Osteocyte (in vitro differentiated cells): Measurements from ENCODE around the gene IER5L. TPM values are rescaled to one million over a fixed set of nuclear protein-coding genes. Genes with fewer than 3 reads are reported as not detected.
"Not testable (repeated sequence)": the region's sequence is repeated elsewhere in the genome, so short reads cannot be mapped to it uniquely, and the experiment has no call there.

Experiments
- DNase-seq: peaks from one replicate; pipeline ENCODE4 v3.0.0; 2021; ENCODE audit warnings: mixed read lengths; ENCODE audit not compliant: unreplicated experiment; ENCODE audit errors: extremely low spot score
- H3K27ac Mint-ChIP-seq: one replicate; pipeline ENCODE4 v1.8.0; 2021; ENCODE audit warnings: mild to moderate bottlenecking, mixed read lengths; ENCODE audit not compliant: unreplicated experiment
- H3K27me3 Mint-ChIP-seq: one replicate; pipeline ENCODE4 v1.8.0; 2021; ENCODE audit warnings: mixed read lengths; ENCODE audit not compliant: unreplicated experiment
- H3K36me3 Mint-ChIP-seq: one replicate; pipeline ENCODE4 v1.8.0; 2021; ENCODE audit warnings: mixed read lengths; ENCODE audit not compliant: unreplicated experiment
- H3K4me1 Mint-ChIP-seq: one replicate; pipeline ENCODE4 v1.8.0; 2021; ENCODE audit warnings: mixed read lengths; ENCODE audit not compliant: unreplicated experiment
- H3K4me3 Mint-ChIP-seq: one replicate; pipeline ENCODE4 v1.8.0; 2021; ENCODE audit warnings: mild to moderate bottlenecking, moderate library complexity, mixed read lengths; ENCODE audit not compliant: unreplicated experiment
- H3K9me3 Mint-ChIP-seq: one replicate; pipeline ENCODE4 v1.8.0; 2021; ENCODE audit warnings: mixed read lengths; ENCODE audit not compliant: unreplicated experiment
- CTCF ChIP-seq: fragments of 200-600 bp; sonication (generic); IDR thresholded peaks from 2 replicates; pipeline ENCODE4 v1.5.0; 2021; ENCODE audit warnings: antibody characterized with exemption, mild to moderate bottlenecking, moderate library complexity
- total RNA-seq: library from RNA; stranded (reverse); gene quantifications from 2 replicates; pipeline ENCODE4 v1.2.1, GENCODE V29; 2021

IER5L gene
- total RNA-seq, 1 donor from 2014 or later: 60.8 TPM

GRCh38 chr9:129166623-129167557 lies 11.2 kb downstream of the IER5L start:
- DNase-seq: no peak
- Mint-ChIP-seq H3K9me3 (no peaks in the 10 kb centered on the region), H3K36me3 (no peaks in the 10 kb centered on the region), H3K4me1 (peaks cover 37% of the 10 kb centered on the region), H3K27ac (peak overlapping the region; percentile 96), H3K27me3 (no peaks in the 10 kb centered on the region), H3K4me3 (peak overlapping the region; percentile 51)
- TF ChIP-seq CTCF: no peak

- Mint-ChIP-seq H3K9me3 (no peaks in the 10 kb centered on the region), H3K36me3 (no peaks in the 10 kb centered on the region), H3K4me1 (peaks cover 30% of the 10 kb centered on the region), H3K27me3 (no peaks in the 10 kb centered on the region), H3K27ac (no peak overlapping the region), H3K4me3 (no peak overlapping the region)
- TF ChIP-seq CTCF: no peak
- DNase-seq: no peak
Measured at GRCh38 chr9:129165198-129165597, 12.9 kb downstream of the IER5L start.

GRCh38 chr9:129164246-129164930 lies 13.7 kb downstream of the IER5L start:
- H3K27ac Mint-ChIP-seq: no peak overlapping the region
- H3K9me3 Mint-ChIP-seq: no peaks in the 10 kb centered on the region
- DNase-seq: no peak
- no peaks in the 10 kb centered on the region for H3K27me3 Mint-ChIP-seq
- no peak for TF ChIP-seq CTCF
- H3K4me1 Mint-ChIP-seq: peaks cover 26% of the 10 kb centered on the region
- H3K36me3 Mint-ChIP-seq: no peaks in the 10 kb centered on the region
- H3K4me3 Mint-ChIP-seq: no peak overlapping the region

- Mint-ChIP-seq H3K27me3 (no peaks in the 10 kb centered on the region), H3K36me3 (peaks cover 2% of the 10 kb centered on the region), H3K9me3 (no peaks in the 10 kb centered on the region), H3K27ac (no peak overlapping the region), H3K4me1 (peaks cover 25% of the 10 kb centered on the region), H3K4me3 (no peak overlapping the region)
- no peak for DNase-seq
- no peak for TF ChIP-seq CTCF
Measured at GRCh38 chr9:129163753-129164152, 14.3 kb downstream of the IER5L start.

GRCh38 chr9:129163198-129163670 lies 14.8 kb downstream of the IER5L start:
- not testable (repeated sequence) for H3K36me3 Mint-ChIP-seq, H3K4me3 Mint-ChIP-seq, H3K27me3 Mint-ChIP-seq, H3K27ac Mint-ChIP-seq, H3K9me3 Mint-ChIP-seq, DNase-seq
- H3K4me1 Mint-ChIP-seq: peaks cover 20% of the 10 kb centered on the region
